HuH-7.5 (cell line): Measurements from ENCODE around the gene BOLA1.
"Not testable (repeated sequence)": the region's sequence is repeated elsewhere in the genome, so short reads cannot be mapped to it uniquely, and the experiment has no call there.

Experiments
- DNase-seq: peaks from one replicate; pipeline ENCODE4 v3.0.0; 2011; ENCODE audit warnings: low spot score

BOLA1 gene, protein sequence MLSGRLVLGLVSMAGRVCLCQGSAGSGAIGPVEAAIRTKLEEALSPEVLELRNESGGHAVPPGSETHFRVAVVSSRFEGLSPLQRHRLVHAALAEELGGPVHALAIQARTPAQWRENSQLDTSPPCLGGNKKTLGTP

DNA sequence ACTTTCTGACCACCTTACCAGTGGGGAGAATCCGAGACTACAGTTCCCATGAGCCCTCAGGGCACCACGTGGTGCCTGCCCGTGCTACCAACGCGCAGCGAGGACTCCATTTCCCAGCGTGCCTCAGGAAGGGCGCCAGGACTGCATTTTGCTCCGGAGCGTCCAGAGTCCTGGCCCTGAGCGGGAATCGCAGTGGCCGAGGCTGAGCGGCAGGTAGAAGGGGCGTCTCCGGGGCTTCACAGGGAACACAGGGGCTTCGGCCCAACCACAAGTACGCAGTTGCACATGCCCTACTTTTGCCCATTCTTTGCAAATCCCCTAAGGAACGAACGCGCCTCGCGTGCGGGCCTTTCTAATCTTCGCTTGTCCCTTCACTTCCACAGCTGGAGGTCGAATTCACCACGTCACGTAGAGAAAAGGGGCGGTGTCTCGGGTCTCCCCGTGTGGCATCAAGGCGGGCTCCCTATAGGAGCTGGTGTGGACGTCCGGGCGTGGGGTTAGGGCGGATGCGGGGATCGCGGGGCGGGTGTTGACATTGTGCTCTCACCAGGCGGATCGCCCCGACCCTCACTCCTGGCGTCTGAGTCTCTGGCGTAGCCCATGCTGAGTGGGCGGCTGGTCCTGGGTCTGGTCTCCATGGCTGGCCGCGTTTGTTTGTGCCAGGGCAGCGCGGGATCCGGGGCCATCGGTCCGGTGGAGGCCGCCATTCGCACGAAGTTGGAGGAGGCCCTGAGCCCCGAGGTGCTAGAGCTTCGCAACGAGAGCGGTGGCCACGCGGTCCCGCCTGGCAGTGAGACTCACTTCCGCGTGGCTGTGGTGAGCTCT lies at the start of gene BOLA1:
BOLA1 (plus strand) TSS at position 109 of the 825 bp plus-strand sequence; CDS start at position 601, 492 bp downstream.
- peak; percentile 91 for DNase-seq

GRCh38 chr1:149849947-149850360 lies 49.4 kb upstream of the BOLA1 start:
- no peak for DNase-seq

GRCh38 chr1:149850732-149851345 lies 48.5 kb upstream of the BOLA1 start:
- DNase-seq: not testable (repeated sequence)

- DNase-seq: not testable (repeated sequence)
These were observed 47.7 kb upstream of the BOLA1 start for GRCh38 chr1:149851585-149852213.

GRCh38 chr1:149852263-149852662 lies 47.1 kb upstream of the BOLA1 start:
- DNase-seq: not testable (repeated sequence)

- DNase-seq: not testable (repeated sequence)
These were observed 39.1 kb upstream of the BOLA1 start for GRCh38 chr1:149860271-149860670.

GRCh38 chr1:149860684-149861496 lies 38.5 kb upstream of the BOLA1 start:
- not testable (repeated sequence) for DNase-seq

- not testable (repeated sequence) for DNase-seq
These were observed 37.8 kb upstream of the BOLA1 start for GRCh38 chr1:149861497-149862054.

DNA sequence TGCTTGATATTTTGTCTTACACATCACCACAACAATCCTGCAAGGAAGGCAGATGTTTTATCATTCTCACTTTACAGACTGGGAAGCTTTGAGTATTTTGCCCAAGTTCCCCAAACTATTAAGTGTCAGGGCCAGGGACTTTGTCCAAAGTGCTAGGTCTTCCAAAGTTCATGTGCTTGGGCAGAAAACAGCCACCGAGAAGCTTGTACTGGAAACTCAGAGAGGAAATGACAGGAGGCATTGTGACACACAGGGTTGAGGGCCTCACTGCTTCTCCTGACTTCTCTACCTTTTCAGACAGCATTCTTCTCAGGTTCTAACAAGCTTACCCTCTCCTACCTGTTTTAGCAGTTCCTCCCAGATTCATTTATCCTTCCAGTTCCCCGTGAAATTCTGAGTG lies 32.5 kb upstream of the BOLA1 start:
- DNase-seq: not testable (repeated sequence)

DNA sequence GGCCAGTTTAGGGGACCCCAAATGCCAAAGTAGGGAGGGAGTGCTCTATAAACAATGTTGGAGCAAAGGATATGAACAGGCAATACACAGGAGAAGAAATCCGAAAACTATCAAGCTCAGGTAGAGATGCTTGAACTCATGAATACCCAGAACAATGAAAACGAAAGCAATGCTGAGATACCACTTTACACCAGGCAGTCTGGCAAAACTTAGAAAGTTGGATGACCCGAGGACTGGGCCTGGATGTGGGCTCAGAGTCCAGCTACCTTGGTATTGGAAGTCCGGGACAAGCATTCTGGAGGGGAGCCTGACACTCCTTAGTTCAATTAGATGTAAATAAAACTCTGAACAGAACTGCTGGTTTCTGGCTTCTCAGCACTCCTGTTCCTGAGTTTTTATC lies 26.3 kb upstream of the BOLA1 start:
- DNase-seq: not testable (repeated sequence)

DNA sequence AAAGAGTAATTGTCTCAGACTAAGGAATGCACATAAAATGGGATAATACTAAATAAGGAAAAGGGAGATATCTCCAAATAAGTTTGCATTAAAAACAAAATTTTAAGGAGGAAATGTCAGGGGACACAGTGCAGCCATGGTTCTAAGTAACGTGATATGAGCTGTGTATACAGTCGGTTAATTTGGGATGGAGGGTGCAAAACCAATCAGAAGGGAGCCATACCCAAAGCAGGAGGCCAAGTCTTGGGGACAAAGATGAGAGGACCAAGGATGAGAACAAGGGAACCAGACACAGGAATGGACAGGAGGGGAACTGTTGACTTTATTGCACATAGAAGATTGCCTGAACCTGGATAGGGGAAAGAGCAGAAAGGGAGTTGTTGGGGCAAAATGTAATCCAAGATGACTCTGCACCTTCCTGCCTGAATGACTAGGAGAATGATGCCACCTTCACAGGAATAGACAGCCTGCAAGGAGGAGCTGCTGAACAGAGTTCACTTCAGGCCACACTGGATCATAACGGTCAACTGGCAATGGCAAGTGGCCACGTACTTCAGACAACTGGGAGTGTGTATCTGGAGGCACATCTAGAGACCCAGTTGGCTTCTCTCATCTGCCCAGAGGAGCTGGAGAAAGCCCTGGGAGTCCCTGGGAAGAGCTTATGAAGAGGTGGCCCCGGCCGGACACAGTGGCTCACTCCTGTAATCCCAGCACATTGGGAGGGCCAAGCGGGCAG lies 22.0 kb upstream of the BOLA1 start:
- no peak for DNase-seq

DNA sequence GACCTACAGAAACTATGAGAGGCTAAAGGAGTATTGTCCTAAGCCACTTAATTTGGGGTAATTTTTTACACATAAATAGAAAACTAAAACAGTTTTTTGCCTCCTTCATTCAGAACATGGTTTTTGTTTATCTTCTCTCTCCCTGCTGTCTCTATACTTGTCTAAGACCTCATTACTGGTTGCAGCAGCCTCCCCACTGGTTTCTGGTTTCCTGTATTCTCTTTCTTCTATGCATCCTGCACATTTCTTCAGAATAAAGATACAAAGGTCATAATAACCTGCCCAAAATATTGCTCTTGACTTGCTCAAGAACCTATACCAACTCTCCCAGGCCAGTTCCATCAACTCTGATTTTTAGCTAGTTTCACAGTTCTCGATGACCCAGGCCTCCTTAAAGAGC lies 19.8 kb upstream of the BOLA1 start:
- DNase-seq: no peak

GRCh38 chr1:149881876-149882275 lies 17.5 kb upstream of the BOLA1 start:
- DNase-seq: no peak

DNA sequence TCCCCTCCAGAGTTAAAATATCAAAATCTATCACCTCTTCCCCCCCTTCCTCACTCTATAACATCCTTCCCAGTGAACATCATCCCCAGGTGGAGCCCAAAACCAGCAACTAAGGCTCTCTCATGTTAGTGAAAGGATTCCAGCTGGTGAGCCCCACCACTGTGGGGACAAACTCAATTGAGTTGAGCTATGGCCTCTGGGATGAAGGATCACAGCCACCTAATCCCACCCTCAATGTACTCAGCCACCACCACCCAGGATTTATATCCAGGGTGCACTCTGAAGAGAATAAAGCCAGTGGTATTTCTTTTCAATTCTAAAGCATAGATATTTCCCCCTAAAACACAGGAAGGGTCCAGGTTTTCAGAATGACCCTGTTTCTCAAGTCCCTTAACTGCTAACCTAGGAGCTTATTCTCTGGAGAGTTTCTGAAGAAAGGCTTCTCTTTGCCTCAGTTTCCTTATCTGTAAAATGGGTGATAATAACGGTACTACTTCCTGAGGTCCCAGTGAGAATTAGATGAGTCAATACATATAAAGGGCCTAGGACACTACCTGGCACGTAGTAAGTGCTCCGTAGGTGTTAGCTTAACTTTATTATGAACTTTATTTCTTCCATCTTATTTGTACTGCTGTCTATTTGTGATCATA lies 15.6 kb upstream of the BOLA1 start:
- DNase-seq: no peak

DNA sequence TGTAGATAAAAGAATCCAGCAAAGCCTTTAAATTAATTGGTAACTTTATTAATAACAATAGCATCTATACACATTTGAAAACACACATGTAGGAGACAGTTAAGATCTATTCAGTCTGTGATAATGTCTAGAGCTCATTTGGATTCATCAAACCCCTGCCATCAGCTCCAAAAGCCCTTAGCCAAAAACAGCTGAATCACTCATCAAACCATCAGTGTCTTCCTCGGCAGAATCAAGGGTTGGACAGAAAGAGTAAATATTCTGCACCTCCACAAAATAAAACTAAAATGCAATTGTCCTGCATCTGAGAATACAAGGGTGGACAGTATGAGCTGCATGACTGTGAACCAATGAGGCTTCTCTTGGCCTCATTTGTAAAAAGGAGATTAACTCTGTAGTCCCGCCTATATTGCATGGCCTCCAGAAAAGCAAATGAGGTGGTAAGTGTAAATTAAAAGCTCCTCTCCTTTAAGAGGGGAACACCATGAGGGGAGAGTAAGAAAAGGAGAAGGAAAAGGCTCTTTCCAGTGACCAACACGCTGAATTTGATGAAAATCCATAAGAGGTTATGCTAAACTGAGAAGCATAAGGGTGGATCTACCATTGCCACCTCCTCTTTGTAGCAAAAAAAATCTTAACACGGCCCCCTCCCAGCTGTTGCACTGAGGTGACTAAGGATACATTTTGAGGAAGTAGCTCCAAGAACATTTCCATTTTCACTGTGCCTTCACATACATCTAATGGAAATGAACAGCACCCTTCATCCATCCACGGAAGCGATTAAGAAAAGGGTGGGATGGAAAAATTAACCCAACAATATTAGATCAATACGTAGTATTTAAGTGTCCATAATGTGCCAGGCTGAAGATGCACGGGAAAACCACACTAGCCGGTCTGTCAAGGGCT lies 14.7 kb upstream of the BOLA1 start:
- DNase-seq: no peak

DNA sequence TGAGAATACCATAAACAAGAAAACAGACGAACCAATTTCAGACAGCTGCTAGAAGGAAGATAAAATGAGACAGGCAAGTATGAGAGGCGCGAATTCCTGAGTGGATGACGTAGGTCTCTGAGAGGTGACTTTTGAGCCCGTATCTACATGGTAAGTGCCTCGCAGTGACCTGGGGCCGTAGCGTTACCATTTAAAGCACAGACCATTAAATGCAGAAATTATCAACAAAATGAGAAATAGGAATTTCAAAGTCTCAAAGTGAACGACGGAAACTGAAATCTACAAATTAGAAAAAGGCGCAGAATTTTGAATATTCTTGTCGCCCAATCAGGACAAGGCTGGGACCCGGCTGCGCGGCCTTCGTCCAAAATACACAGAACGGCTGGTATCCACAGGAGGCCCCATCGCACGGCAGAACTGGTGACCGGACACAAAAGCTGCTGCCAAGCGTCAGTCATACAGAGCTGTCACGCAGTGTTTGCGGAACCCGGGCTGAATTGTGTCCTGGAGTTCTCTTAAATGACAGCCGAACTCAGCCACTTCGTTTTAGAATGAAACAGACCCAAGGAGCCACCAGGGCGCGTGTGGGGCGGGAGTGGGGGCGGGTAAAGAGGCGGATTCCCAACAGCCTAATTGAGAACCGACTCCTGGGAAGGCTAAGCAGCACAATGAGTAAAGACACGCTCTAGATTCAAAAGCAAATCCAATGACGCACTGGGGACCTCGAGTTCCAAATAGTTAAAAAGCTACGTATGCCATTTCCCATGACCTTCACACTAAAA lies 13.8 kb upstream of the BOLA1 start:
- DNase-seq: no peak

- DNase-seq: not testable (repeated sequence)
These were observed 13.3 kb upstream of the BOLA1 start for GRCh38 chr1:149886121-149886395.

GRCh38 chr1:149886396-149887195 lies 12.8 kb upstream of the BOLA1 start:
- DNase-seq: peak; percentile 80
